Eye (tissue), 1 donor: ENCODE data around the gene NUDT8.
"Not testable (repeated sequence)": the region's sequence is repeated elsewhere in the genome, so short reads cannot be mapped to it uniquely, and the experiment has no call there.

Experiments used
- DNase-seq: peaks from one replicate; pipeline ENCODE4 v3.0.0-alpha.2; 2015

The NUDT8 gene

GRCh38 chr11:67627441-67627811 is 2.3 kb downstream of the NUDT8 start:
- DNase-seq: no peak

- no peak for DNase-seq
Measured at GRCh38 chr11:67626970-67627369, 2.8 kb downstream of the NUDT8 start.

- DNase-seq: not testable (repeated sequence)
Measured at GRCh38 chr11:67626131-67626833, 3.5 kb downstream of the NUDT8 start.

GRCh38 chr11:67623795-67624194 is 5.9 kb downstream of the NUDT8 start:
- DNase-seq: not testable (repeated sequence)

- not testable (repeated sequence) for DNase-seq
Measured at GRCh38 chr11:67622905-67623304, 6.8 kb downstream of the NUDT8 start.

- not testable (repeated sequence) for DNase-seq
Measured at GRCh38 chr11:67621928-67622327, 7.8 kb downstream of the NUDT8 start.

GRCh38 chr11:67620621-67621020 is 9.1 kb downstream of the NUDT8 start:
- DNase-seq: not testable (repeated sequence)

GRCh38 chr11:67619683-67620618 is 9.8 kb downstream of the NUDT8 start:
- DNase-seq: not testable (repeated sequence)

GRCh38 chr11:67618901-67619659 is 10.7 kb downstream of the NUDT8 start:
- not testable (repeated sequence) for DNase-seq

GRCh38 chr11:67617243-67617953 is 12.3 kb downstream of the NUDT8 start:
- DNase-seq: no peak

- no peak for DNase-seq
Measured at GRCh38 chr11:67616431-67617242, 13.1 kb downstream of the NUDT8 start.

- DNase-seq: no peak
Measured at GRCh38 chr11:67615728-67616430, 13.9 kb downstream of the NUDT8 start.

- no peak for DNase-seq
Measured at GRCh38 chr11:67614730-67615714, 14.7 kb downstream of the NUDT8 start.

- peak; percentile 82 for DNase-seq
Measured at GRCh38 chr11:67613960-67614715, 15.6 kb downstream of the NUDT8 start.

GRCh38 chr11:67613313-67613959 is 16.3 kb downstream of the NUDT8 start:
- no peak for DNase-seq

GRCh38 chr11:67612751-67613150 is 17.0 kb downstream of the NUDT8 start:
- no peak for DNase-seq

- DNase-seq: no peak
Measured at GRCh38 chr11:67611704-67612587, 17.8 kb downstream of the NUDT8 start.
